SU-DHL-6 (cell line): ENCODE measurements around the gene BCL2L11.

Experiments
- CTCF ChIP-seq: fragments of 200-600 bp; sonication (generic); IDR thresholded peaks from one replicate; pipeline ENCODE4 v1.5.1; 2017; ENCODE audit warnings: antibody characterized with exemption, mild to moderate bottlenecking, low read length, moderate library complexity; ENCODE audit not compliant: insufficient read depth, poor library complexity, severe bottlenecking
- EZH2phosphoT487 ChIP-seq: fragments of 200-600 bp; sonication (generic), shearing (Covaris generic); conservative IDR thresholded peaks from 2 replicates; pipeline ENCODE4 v1.6.1; 2018; ENCODE audit warnings: mild to moderate bottlenecking, antibody characterized with exemption, low read length, moderate library complexity, mixed read lengths

DNA sequence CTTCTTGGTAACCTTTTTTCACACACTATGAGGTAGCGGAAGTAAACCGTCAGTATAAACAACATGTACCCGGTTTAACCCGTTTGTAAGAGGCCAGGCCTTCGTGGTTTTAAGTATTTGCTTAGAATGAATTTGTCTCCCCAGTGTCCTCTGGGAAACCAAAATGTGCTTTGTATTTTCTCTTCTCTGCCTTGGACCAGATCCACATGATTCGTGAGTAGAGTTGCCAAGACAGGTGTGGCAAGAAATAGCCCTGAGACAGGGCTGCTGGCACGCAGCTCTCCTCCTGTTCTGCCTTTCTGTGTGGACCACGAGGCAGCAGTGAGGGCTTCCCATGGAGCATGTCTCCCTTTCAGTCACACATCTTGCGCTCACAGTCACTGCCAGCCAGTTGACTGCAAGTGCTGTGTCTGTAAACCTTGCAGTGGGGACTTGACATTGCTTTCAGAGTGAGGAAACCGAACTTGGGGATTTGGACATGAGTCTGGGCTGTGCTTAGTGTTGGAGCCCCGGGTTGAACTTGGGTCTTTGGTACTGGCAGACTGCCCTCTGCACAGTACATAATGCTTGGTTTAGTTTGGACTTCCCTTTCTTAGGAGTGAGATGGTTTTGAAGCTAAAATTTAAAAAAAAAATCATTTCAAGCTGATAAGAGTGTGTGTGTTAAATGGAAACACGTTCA is 19.1 kb downstream of the BCL2L11 start:
- TF ChIP-seq CTCF (no peak), EZH2phosphoT487 (no peak)
